GM10266 (cell line): ENCODE results near the gene AASS.

Source experiments
- DNase-seq: peaks from one replicate; pipeline ENCODE4 v3.0.0; 2012; ENCODE audit errors: extremely low spot score
- CTCF ChIP-seq: IDR thresholded peaks from 2 replicates; pipeline ENCODE4 v1.5.1; 2012; ENCODE audit warnings: mild to moderate bottlenecking, low read depth; ENCODE audit not compliant: control insufficient read depth, insufficient read depth; ENCODE audit errors: missing control alignments

AASS gene

DNA sequence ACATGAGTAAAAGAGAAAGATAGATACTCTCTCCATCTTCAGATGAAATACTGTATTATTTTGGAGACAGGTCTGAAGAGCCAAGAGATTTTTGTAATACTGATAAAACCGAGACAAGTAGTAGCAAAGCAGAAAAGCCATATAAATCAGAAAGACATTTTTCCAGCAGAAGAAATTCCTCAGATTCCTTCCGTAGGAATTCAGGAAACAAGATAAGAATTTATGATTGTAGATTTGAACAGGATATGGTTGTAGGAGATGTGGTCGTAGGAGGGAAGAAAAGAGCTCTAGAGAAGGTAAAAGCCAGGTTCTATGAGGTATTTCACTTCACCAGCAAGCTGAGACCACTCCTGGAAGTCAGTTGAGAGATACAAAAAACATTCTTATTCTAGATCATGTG, 17.6 kb upstream of the AASS start:
- TF ChIP-seq CTCF = no peak

GRCh38 chr7:122155566-122155965, 11.5 kb upstream of the AASS start:
- no peak for DNase-seq

More for the DNA sequence above, 17.6 kb upstream of the AASS start:
- DNase-seq = no peak

DNA sequence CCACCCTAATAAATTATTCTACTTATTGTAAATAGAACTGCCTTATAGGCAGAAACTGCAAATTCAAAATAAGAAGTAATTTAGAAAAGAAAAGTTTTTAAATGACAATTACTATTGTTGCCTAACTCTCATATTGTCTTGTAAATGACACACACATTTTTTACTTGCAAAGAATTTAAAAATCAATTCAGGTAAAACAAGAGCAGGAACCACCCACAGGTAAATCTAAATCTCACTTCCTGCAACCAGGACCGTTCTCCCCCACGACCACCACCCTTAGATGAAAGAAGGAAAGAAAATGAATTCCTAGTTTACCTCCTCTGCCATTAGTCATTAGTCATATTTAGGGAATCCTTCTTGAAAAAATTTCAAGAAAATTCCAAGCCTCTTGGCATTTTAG, 4.8 kb upstream of the AASS start:
- no peak for TF ChIP-seq CTCF
- DNase-seq = no peak

More at GRCh38 chr7:122155566-122155965, 11.5 kb upstream of the AASS start:
- TF ChIP-seq CTCF = no peak

GRCh38 chr7:122148081-122148480, 4.0 kb upstream of the AASS start:
- TF ChIP-seq CTCF = no peak
- DNase-seq = no peak

- TF ChIP-seq CTCF = no peak
- DNase-seq = no peak
Observed at GRCh38 chr7:122145937-122146645, 2.0 kb upstream of the AASS start.

DNA sequence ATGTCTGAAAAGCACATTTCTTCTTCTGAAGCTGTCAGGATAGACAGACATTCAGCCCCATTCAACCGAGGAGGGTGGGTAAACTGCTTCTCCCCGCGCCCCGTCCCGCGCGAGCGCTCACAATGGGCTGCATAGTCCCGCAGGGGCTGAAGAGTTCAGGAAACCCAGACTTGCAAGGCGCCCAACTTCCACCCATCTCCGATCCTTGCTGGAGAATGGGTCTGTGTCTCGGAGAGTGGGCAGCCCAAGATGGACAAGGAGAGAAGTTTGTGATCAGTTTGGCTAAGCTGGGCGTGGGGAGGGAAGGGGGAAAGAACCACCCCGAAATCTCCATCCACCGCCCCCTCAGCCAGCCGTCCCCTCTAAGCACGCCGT, 686 bp downstream of the AASS start:
- TF ChIP-seq CTCF = no peak
- DNase-seq = peak; percentile 12

- TF ChIP-seq CTCF = no peak
- DNase-seq = no peak
Observed at GRCh38 chr7:122140918-122141317, 3.1 kb downstream of the AASS start.
